ENCODE data around the gene SVIL. TPM values are rescaled to one million over a fixed set of nuclear protein-coding genes. Genes with fewer than 3 reads are reported as not detected.
"Not testable (repeated sequence)": the region's sequence is repeated elsewhere in the genome, so short reads cannot be mapped to it uniquely, and the experiment has no call there.

Gene SVIL
- total and polyA plus RNA-seq, 4 donors: 3.1 to 26.0 (median 9.4) TPM

- no peak for TF ChIP-seq ZBTB33 (IDR thresholded peaks at IDR 0.05)
Measured at GRCh38 chr10:29617880-29618340, 16.9 kb downstream of the SVIL start (continued).

- peaks cover 4 to 11% (median 9%) of the 10 kb centered on the region in 4 donors for H3K4me1 ChIP-seq (ENCODE audit: control insufficient read depth in 4 of 4, insufficient read depth in 4 of 4, low read length in 3 of 4)
- no peaks in the 10 kb centered on the region for H3K27me3 ChIP-seq (ENCODE audit: control insufficient read depth in 4 of 4, insufficient read depth in 4 of 4, low read length in 3 of 4)
- no peaks in the 10 kb centered on the region for H3K9me3 ChIP-seq (ENCODE audit: control insufficient read depth in 4 of 4, low read length in 3 of 4)
- TF ChIP-seq EGR1 (IDR thresholded peaks at IDR 0.05; ENCODE audit: low read depth in 2 of 2): no peak
- TF ChIP-seq RAD21 (IDR thresholded peaks at IDR 0.05): no peak
- no peak for TF ChIP-seq SP1 (IDR thresholded peaks at IDR 0.05)
- TF ChIP-seq YY1 (IDR thresholded peaks at IDR 0.05): no peak
- no peak for TF ChIP-seq RXRA (IDR thresholded peaks at IDR 0.05)
- TF ChIP-seq FOXA1 (IDR thresholded peaks at IDR 0.05): no peak
- no peak for TF ChIP-seq TAF1 (conservative IDR thresholded peaks at IDR 0.05)
- no peak for TF ChIP-seq FOXA2 (IDR thresholded peaks at IDR 0.05)
- TF ChIP-seq ATF3 (IDR thresholded peaks at IDR 0.05): no peak
- TF ChIP-seq GABPA (IDR thresholded peaks at IDR 0.05 in 1 of 2, conservative IDR thresholded peaks at IDR 0.05 in 1 of 2): no peak
- no peak for TF ChIP-seq JUND (IDR thresholded peaks at IDR 0.05)
- TF ChIP-seq NR2F2 (IDR thresholded peaks at IDR 0.05): no peak
- no peak for TF ChIP-seq HNF4G (IDR thresholded peaks at IDR 0.05)
- H3K4me3 ChIP-seq (ENCODE audit: low read depth in 1 of 3, low read length in 3 of 3): no peak overlapping the region
- 92% methylated on average over 6 of the region's 6 CpGs for WGBS
- no peak overlapping the region for H3K9ac ChIP-seq (ENCODE audit: low read depth in 1 of 2, low read length in 2 of 2)
- DNase-seq (ENCODE audit: low spot score): no peak
- H3K36me3 ChIP-seq (ENCODE audit: control insufficient read depth in 4 of 4, insufficient read depth in 3 of 4, low read depth in 1 of 4, low read length in 3 of 4): no peaks in the 10 kb centered on the region
- H3K27ac ChIP-seq (ENCODE audit: low read depth in 1 of 2, low read length in 2 of 2): no peak overlapping the region
Measured at GRCh38 chr10:29616542-29616941, 18.2 kb downstream of the SVIL start.

GRCh38 chr10:29615195-29615594 lies 19.6 kb downstream of the SVIL start:
- WGBS: 86% methylated on average over 2 of the region's 2 CpGs
- Histone ChIP-seq H3K27me3 (ENCODE audit: control insufficient read depth in 4 of 4, insufficient read depth in 4 of 4, low read length in 3 of 4) (no peaks in the 10 kb centered on the region), H3K9me3 (ENCODE audit: control insufficient read depth in 4 of 4, low read length in 3 of 4) (no peaks in the 10 kb centered on the region), H3K4me3 (ENCODE audit: low read depth in 1 of 3, low read length in 3 of 3) (no peak overlapping the region), H3K27ac (ENCODE audit: low read depth in 1 of 2, low read length in 2 of 2) (no peak overlapping the region), H3K4me1 (ENCODE audit: control insufficient read depth in 4 of 4, insufficient read depth in 4 of 4, low read length in 3 of 4) (peaks cover 4 to 11% (median 9%) of the 10 kb centered on the region in 4 donors), H3K36me3 (ENCODE audit: control insufficient read depth in 4 of 4, insufficient read depth in 3 of 4, low read depth in 1 of 4, low read length in 3 of 4) (no peaks in the 10 kb centered on the region), H3K9ac (ENCODE audit: low read depth in 1 of 2, low read length in 2 of 2) (no peak overlapping the region)
- no peak for DNase-seq (ENCODE audit: low spot score)
- TF ChIP-seq FOXA2 (IDR thresholded peaks at IDR 0.05) (no peak), RXRA (IDR thresholded peaks at IDR 0.05) (no peak), EGR1 (IDR thresholded peaks at IDR 0.05; ENCODE audit: low read depth in 2 of 2) (no peak), TAF1 (conservative IDR thresholded peaks at IDR 0.05) (no peak)

GRCh38 chr10:29614289-29614688 lies 20.5 kb downstream of the SVIL start:
- not testable (repeated sequence) for H3K27me3 ChIP-seq (ENCODE audit: control insufficient read depth in 4 of 4, insufficient read depth in 4 of 4, low read length in 3 of 4); H3K9me3 ChIP-seq (ENCODE audit: control insufficient read depth in 4 of 4, low read length in 3 of 4); H3K4me1 ChIP-seq (ENCODE audit: control insufficient read depth in 4 of 4, insufficient read depth in 4 of 4, low read length in 3 of 4); H3K4me3 ChIP-seq (ENCODE audit: low read depth in 1 of 3, low read length in 3 of 3); H3K36me3 ChIP-seq (ENCODE audit: control insufficient read depth in 4 of 4, insufficient read depth in 3 of 4, low read depth in 1 of 4, low read length in 3 of 4); H3K27ac ChIP-seq (ENCODE audit: low read depth in 1 of 2, low read length in 2 of 2); H3K9ac ChIP-seq (ENCODE audit: low read depth in 1 of 2, low read length in 2 of 2); DNase-seq (ENCODE audit: low spot score)
- 96% methylated on average over 1 of the region's 1 CpG for WGBS
